Osteoblast (primary cell): Measurements from ENCODE around the gene MORN2. TPM values are rescaled to one million over a fixed set of nuclear protein-coding genes. Genes with fewer than 3 reads are reported as not detected.

Experiments
- DNase-seq: peaks from one replicate; pipeline ENCODE4 v3.0.0; 2011; ENCODE audit warnings: low spot score, mixed read lengths; ENCODE audit not compliant: insufficient read length; ENCODE audit errors: missing footprints
- H2AFZ ChIP-seq: 2 replicates; pipeline ENCODE4 v1.6.0; 2011; ENCODE audit warnings: mild to moderate bottlenecking, low read length
- H3K27ac ChIP-seq: 2 replicates; pipeline ENCODE4 v1.5.1; 2011; ENCODE audit warnings: mild to moderate bottlenecking, low read depth, low read length, moderate library complexity
- H3K27me3 ChIP-seq: 2 replicates; pipeline ENCODE4 v1.6.0; 2012; ENCODE audit warnings: mild to moderate bottlenecking, control low read depth, inconsistent platforms, low read length, moderate library complexity; ENCODE audit not compliant: insufficient read depth
- H3K36me3 ChIP-seq: 2 replicates; pipeline ENCODE4 v1.5.1; 2011; ENCODE audit warnings: mild to moderate bottlenecking, low read length, control low read depth, moderate library complexity; ENCODE audit not compliant: insufficient read depth
- H3K4me1 ChIP-seq: 2 replicates; pipeline ENCODE4 v1.5.1; 2011; ENCODE audit warnings: mild to moderate bottlenecking, low read length, control low read depth, moderate library complexity; ENCODE audit not compliant: insufficient read depth
- H3K4me2 ChIP-seq: 2 replicates; pipeline ENCODE4 v1.6.0; 2011; ENCODE audit warnings: mild to moderate bottlenecking, low read length; ENCODE audit not compliant: insufficient read depth
- H3K4me3 ChIP-seq: fragments of 200-600 bp; sonication (generic); 3 replicates; pipeline ENCODE4 v1.5.1; 2012; ENCODE audit warnings: mild to moderate bottlenecking, low read length, inconsistent platforms; ENCODE audit not compliant: insufficient read depth
- H3K79me2 ChIP-seq: 2 replicates; pipeline ENCODE4 v1.6.0; 2012; ENCODE audit warnings: mild to moderate bottlenecking, low read length, control low read depth, inconsistent platforms; ENCODE audit not compliant: insufficient read depth
- H3K9me3 ChIP-seq: 2 replicates; pipeline ENCODE4 v1.5.1; 2011; ENCODE audit warnings: low read depth, low read length, control low read depth
- H4K20me1 ChIP-seq: 2 replicates; pipeline ENCODE4 v1.6.0; 2012; ENCODE audit warnings: mild to moderate bottlenecking, low read length, control low read depth; ENCODE audit not compliant: insufficient read depth
- CTCF ChIP-seq: IDR thresholded peaks from 2 replicates; pipeline ENCODE4 v1.5.1; 2011; ENCODE audit warnings: mild to moderate bottlenecking, low read depth, low read length, moderate library complexity; ENCODE audit errors: extremely low read depth
- total RNA-seq: library from RNA; depleted of rRNA; stranded (reverse); fragments of >200 nt; gene quantifications from 2 replicates; pipeline ENCODE4 v1.2.3, GENCODE V29; 2012

Gene MORN2
- total RNA-seq, 1 donor = 16.6 TPM

GRCh38 chr2:38866773-38867443 lies 8.9 kb upstream of the MORN2 start:
- no peaks in the 10 kb centered on the region for H3K9me3 ChIP-seq
- H3K27me3 ChIP-seq = no peaks in the 10 kb centered on the region
- no peak for TF ChIP-seq CTCF
- H3K4me2 ChIP-seq = no peak overlapping the region
- no peaks in the 10 kb centered on the region for H3K4me1 ChIP-seq
- no peak overlapping the region for H2AFZ ChIP-seq
- H4K20me1 ChIP-seq = peaks cover 4% of the 10 kb centered on the region
- peaks cover 26% of the 10 kb centered on the region for H3K79me2 ChIP-seq
- H3K4me3 ChIP-seq = no peak overlapping the region
- no peak for DNase-seq
- no peak overlapping the region for H3K27ac ChIP-seq
- H3K36me3 ChIP-seq = peaks cover 17% of the 10 kb centered on the region

GRCh38 chr2:38871432-38871831 lies 4.3 kb upstream of the MORN2 start:
- no peak overlapping the region for H3K27ac ChIP-seq
- H3K79me2 ChIP-seq = peaks cover 63% of the 10 kb centered on the region
- peaks cover 6% of the 10 kb centered on the region for H4K20me1 ChIP-seq
- no peak for TF ChIP-seq CTCF
- no peak overlapping the region for H3K4me2 ChIP-seq
- no peak overlapping the region for H3K4me3 ChIP-seq
- peaks cover 4% of the 10 kb centered on the region for H3K36me3 ChIP-seq
- H3K4me1 ChIP-seq = peaks cover 8% of the 10 kb centered on the region
- no peak overlapping the region for H2AFZ ChIP-seq
- DNase-seq = no peak
- H3K27me3 ChIP-seq = no peaks in the 10 kb centered on the region
- H3K9me3 ChIP-seq = no peaks in the 10 kb centered on the region

GRCh38 chr2:38873763-38874162 lies 2.0 kb upstream of the MORN2 start:
- no peak overlapping the region for H3K4me2 ChIP-seq
- peaks cover 12% of the 10 kb centered on the region for H3K4me1 ChIP-seq
- peaks cover 6% of the 10 kb centered on the region for H4K20me1 ChIP-seq
- H2AFZ ChIP-seq = no peak overlapping the region
- no peak overlapping the region for H3K4me3 ChIP-seq
- H3K27ac ChIP-seq = no peak overlapping the region
- TF ChIP-seq CTCF = no peak
- peak; percentile 39 for DNase-seq
- H3K27me3 ChIP-seq = no peaks in the 10 kb centered on the region
- no peaks in the 10 kb centered on the region for H3K9me3 ChIP-seq
- H3K36me3 ChIP-seq = no peaks in the 10 kb centered on the region
- peaks cover 64% of the 10 kb centered on the region for H3K79me2 ChIP-seq

GRCh38 chr2:38875227-38875575 lies 575 bp upstream of the MORN2 start:
- Histone ChIP-seq H3K4me2 (peak overlapping the region; percentile 98), H3K27me3 (no peaks in the 10 kb centered on the region), H3K9me3 (no peaks in the 10 kb centered on the region), H3K79me2 (peaks cover 54% of the 10 kb centered on the region), H3K4me3 (peak overlapping the region; percentile 85), H3K27ac (peak overlapping the region; percentile 90), H2AFZ (peak overlapping the region; percentile 100), H3K4me1 (peaks cover 12% of the 10 kb centered on the region), H4K20me1 (peaks cover 3% of the 10 kb centered on the region), H3K36me3 (no peaks in the 10 kb centered on the region)
- no peak for TF ChIP-seq CTCF
- peak; percentile 50 for DNase-seq
